Measurements from ENCODE around the gene MYO15A. TPM values are rescaled to one million over a fixed set of nuclear protein-coding genes. Genes with fewer than 3 reads are reported as not detected.

The MYO15A gene
- total RNA-seq, 1 donor from 2014 or later = 1.8 TPM

DNA sequence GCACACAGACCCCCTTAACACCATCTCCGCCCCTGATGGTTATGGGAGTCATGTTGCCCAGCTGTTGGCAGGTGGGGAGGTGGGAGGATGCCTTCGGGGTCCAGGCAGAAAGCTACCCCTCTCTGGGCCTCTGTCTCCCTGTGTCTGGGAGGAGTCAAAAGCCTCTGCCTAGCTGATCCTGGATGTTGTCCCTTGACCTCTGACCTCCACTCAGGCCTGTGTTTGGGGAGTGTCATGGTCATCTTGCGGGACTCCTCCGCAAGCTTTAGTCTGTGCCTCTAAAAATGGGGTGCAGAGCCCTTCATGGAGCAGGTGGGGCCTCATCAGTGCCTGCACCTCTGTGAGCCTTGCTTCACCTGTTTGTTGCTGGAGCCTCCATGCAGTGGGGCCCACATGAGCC, 120.7 kb downstream of the MYO15A start:
- Mint-ChIP-seq H3K27ac (peak overlapping the region; percentile 62), H3K27me3 (no peaks in the 10 kb centered on the region), H3K36me3 (no peaks in the 10 kb centered on the region), H3K9me3 (no peaks in the 10 kb centered on the region), H3K4me1 (ENCODE audit: unreplicated experiment) (peaks cover 34% of the 10 kb centered on the region), H3K4me3 (no peak overlapping the region)
- TF ChIP-seq CTCF (conservative IDR thresholded peaks at IDR 0.05) = no peak
- DNase-seq (ENCODE audit: extremely low spot score, unreplicated experiment) = no peak

Other genes starting within 250 kb of the MYO15A start
- 62.5 and 107 TPM in 2 replicates for gene TOM1L2, start 136.4 kb upstream of the MYO15A start, total RNA-seq (ENCODE audit: low replicate concordance)
- gene DRC3, start 135.9 kb upstream of the MYO15A start, total RNA-seq (ENCODE audit: low replicate concordance) = 3.4 and 8.9 TPM in 2 replicates
- gene ATPAF2, start 69.6 kb upstream of the MYO15A start, total RNA-seq (ENCODE audit: low replicate concordance) = 22.8 and 28.9 TPM in 2 replicates
- 10.6 and 13.2 TPM in 2 replicates for gene GID4, start 69.3 kb upstream of the MYO15A start, total RNA-seq (ENCODE audit: low replicate concordance)
- gene DRG2, start 20.8 kb upstream of the MYO15A start, total RNA-seq (ENCODE audit: low replicate concordance) = 34.2 and 35.0 TPM in 2 replicates
- 79.8 and 88.8 TPM in 2 replicates for gene ALKBH5, start 75.1 kb downstream of the MYO15A start, total RNA-seq (ENCODE audit: low replicate concordance)
- gene LLGL1, start 116.9 kb downstream of the MYO15A start, total RNA-seq (ENCODE audit: low replicate concordance) = 35.1 and 61.2 TPM in 2 replicates
- gene FLII, start 150.0 kb downstream of the MYO15A start, total RNA-seq (ENCODE audit: low replicate concordance) = 248 and 320 TPM in 2 replicates
- 17.9 and 31.2 TPM in 2 replicates for gene MIEF2, start 151.9 kb downstream of the MYO15A start, total RNA-seq (ENCODE audit: low replicate concordance)
- 47.5 and 70.2 TPM in 2 replicates for gene TOP3A, start 206.2 kb downstream of the MYO15A start, total RNA-seq (ENCODE audit: low replicate concordance)
- 20.2 and 26.6 TPM in 2 replicates for gene SMCR8, start 206.5 kb downstream of the MYO15A start, total RNA-seq (ENCODE audit: low replicate concordance)